Fibroblast of lung (primary cell): ENCODE results near the gene MKNK1. TPM values are rescaled to one million over a fixed set of nuclear protein-coding genes. Genes with fewer than 3 reads are reported as not detected.

ENCODE experiments used
- DNase-seq, 2 donors: peaks; one replicate each; pipeline versions ENCODE4 v3.0.0 to v3.0.0-alpha.2; 2010; ENCODE audit warnings: low read depth in 2 of 2
- H2AFZ ChIP-seq: 2 replicates; pipeline ENCODE4 v1.5.1; 2012; ENCODE audit warnings: low read length, control low read depth, inconsistent platforms
- H3K27ac ChIP-seq: 2 replicates; pipeline ENCODE4 v1.5.1; 2011; ENCODE audit warnings: low read length, control low read depth; ENCODE audit not compliant: insufficient read depth
- H3K27me3 ChIP-seq: 2 replicates; pipeline ENCODE4 v1.5.1; 2011; ENCODE audit warnings: mild to moderate bottlenecking, low read length; ENCODE audit not compliant: control insufficient read depth, insufficient read depth
- H3K36me3 ChIP-seq: 2 replicates; pipeline ENCODE4 v1.5.1; 2011; ENCODE audit warnings: low read length; ENCODE audit not compliant: control insufficient read depth, insufficient read depth
- H3K4me1 ChIP-seq: 2 replicates; pipeline ENCODE4 v1.5.1; 2011; ENCODE audit warnings: low read length; ENCODE audit not compliant: control insufficient read depth, insufficient read depth; ENCODE audit errors: extremely low read depth
- H3K4me2 ChIP-seq: 2 replicates; pipeline ENCODE4 v1.5.1; 2011; ENCODE audit warnings: low read length, control low read depth; ENCODE audit not compliant: insufficient read depth; ENCODE audit errors: extremely low read depth
- H3K4me3 ChIP-seq, 4 experiments: fragments of 200-600 bp in 1 of 4; sonication (generic) in 1 of 4; replicated peaks in 1 of 4; 2 replicates each; pipeline ENCODE4 v1.5.1; 2011 to 2016; ENCODE audit warnings: low read length in 4 of 4, low read depth in 3 of 4, mild to moderate bottlenecking in 3 of 4, control low read depth in 2 of 4, inconsistent platforms in 1 of 4, mixed read lengths in 1 of 4; ENCODE audit not compliant: insufficient read depth in 1 of 4; ENCODE audit errors: control extremely low read depth in 1 of 4
- H3K79me2 ChIP-seq: 2 replicates; pipeline ENCODE4 v1.5.1; 2012; ENCODE audit warnings: mild to moderate bottlenecking, low read length, inconsistent platforms; ENCODE audit not compliant: control insufficient read depth, insufficient read depth
- H3K9ac ChIP-seq: 2 replicates; pipeline ENCODE4 v1.5.1; 2011; ENCODE audit warnings: mild to moderate bottlenecking, low read length, control low read depth; ENCODE audit not compliant: insufficient read depth
- H3K9me3 ChIP-seq: 2 replicates; pipeline ENCODE4 v1.5.1; 2012; ENCODE audit warnings: low read depth, low read length; ENCODE audit not compliant: control insufficient read depth, insufficient read depth
- H4K20me1 ChIP-seq: 2 replicates; pipeline ENCODE4 v1.5.1; 2011; ENCODE audit warnings: low read length; ENCODE audit not compliant: control insufficient read depth, insufficient read depth; ENCODE audit errors: extremely low read depth
- EZH2 ChIP-seq: IDR thresholded peaks from 2 replicates; pipeline ENCODE4 v1.5.1; 2012; ENCODE audit warnings: low read length, control low read depth, mild to moderate bottlenecking; ENCODE audit errors: missing control alignments
- polyA plus RNA-seq, 2 donors: library from polyadenylated mRNA; depleted of rRNA in 1 of 2; stranded (reverse) in 1 of 2; unstranded in 1 of 2; fragments of >200 nt; gene quantifications; 2 replicates each; pipeline ENCODE4 v1.2.1, GENCODE V29; 2011 to 2012; ENCODE audit warnings: missing spikeins in 1 of 2
- total RNA-seq: library from RNA; depleted of rRNA; stranded (reverse); fragments of >200 nt; gene quantifications from 2 replicates; pipeline ENCODE4 v1.2.1, GENCODE V29; 2014
- TF ChIP-seq, protein P1 (sequence below), 2 donors: IDR thresholded peaks in 1 of 2; conservative IDR thresholded peaks in 1 of 2; 1 replicate in 1 of 2; 2 replicates in 1 of 2; pipeline ENCODE4 v1.5.1; 2011 to 2012; ENCODE audit warnings: low read length in 2 of 2, control low read depth in 1 of 2, inconsistent platforms in 1 of 2, low read depth in 1 of 2, mild to moderate bottlenecking in 1 of 2

MKNK1 gene
- total and polyA plus RNA-seq, 2 donors (not counting 1 experiment from before 2014, with no cell fraction given) = 22.3 to 33.1 TPM

DNA sequence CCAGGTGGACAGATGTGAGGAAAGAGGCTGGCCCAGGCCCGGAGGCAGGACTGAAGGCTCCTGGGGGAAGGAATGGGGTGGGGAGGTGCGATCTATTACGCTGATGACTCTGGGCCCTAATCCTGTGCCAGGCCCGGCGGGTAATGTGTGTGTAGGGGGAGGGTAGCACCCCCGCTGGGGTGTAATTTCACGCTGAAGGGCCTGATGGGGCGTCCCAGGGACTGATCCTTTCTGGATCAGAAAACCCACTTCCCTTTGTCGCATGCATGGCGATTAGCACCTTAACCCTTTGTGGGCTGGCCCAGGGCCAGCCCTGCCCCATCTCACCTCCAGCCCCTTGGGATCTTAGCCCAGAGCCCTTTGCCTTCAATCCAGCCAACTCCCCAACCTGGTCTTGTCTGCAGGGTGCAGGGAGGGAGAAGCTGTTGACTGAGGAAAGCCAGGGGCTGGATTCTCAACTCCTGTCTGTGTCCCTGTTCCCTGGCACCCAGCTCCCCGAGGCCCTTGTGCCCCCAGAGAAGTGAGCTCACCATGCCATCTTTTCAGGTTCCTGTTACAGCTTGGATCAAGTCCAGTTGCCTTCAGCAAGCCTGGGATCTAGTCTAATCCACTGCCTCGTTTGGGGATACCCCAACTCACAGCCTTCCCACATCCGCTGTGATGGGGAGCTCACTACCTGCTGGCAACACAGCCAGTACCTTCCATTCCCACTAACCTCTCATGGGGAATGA, 78.7 kb downstream of the MKNK1 start:
- H3K27ac ChIP-seq = no peak overlapping the region
- no peak for DNase-seq
- H3K9ac ChIP-seq = no peak overlapping the region
- H2AFZ ChIP-seq = no peak overlapping the region
- TF ChIP-seq, protein P1, sequence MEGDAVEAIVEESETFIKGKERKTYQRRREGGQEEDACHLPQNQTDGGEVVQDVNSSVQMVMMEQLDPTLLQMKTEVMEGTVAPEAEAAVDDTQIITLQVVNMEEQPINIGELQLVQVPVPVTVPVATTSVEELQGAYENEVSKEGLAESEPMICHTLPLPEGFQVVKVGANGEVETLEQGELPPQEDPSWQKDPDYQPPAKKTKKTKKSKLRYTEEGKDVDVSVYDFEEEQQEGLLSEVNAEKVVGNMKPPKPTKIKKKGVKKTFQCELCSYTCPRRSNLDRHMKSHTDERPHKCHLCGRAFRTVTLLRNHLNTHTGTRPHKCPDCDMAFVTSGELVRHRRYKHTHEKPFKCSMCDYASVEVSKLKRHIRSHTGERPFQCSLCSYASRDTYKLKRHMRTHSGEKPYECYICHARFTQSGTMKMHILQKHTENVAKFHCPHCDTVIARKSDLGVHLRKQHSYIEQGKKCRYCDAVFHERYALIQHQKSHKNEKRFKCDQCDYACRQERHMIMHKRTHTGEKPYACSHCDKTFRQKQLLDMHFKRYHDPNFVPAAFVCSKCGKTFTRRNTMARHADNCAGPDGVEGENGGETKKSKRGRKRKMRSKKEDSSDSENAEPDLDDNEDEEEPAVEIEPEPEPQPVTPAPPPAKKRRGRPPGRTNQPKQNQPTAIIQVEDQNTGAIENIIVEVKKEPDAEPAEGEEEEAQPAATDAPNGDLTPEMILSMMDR (conservative IDR thresholded peaks at IDR 0.05 in 1 of 2, IDR thresholded peaks at IDR 0.05 in 1 of 2; ENCODE audit: low read depth in 1 of 2, low read length in 2 of 2) = no peak
- no peak for TF ChIP-seq EZH2
- H3K27me3 ChIP-seq = peaks cover 29% of the 10 kb centered on the region
- no peaks in the 10 kb centered on the region for H4K20me1 ChIP-seq
- H3K9me3 ChIP-seq = no peaks in the 10 kb centered on the region
- no peak overlapping the region for H3K4me3 ChIP-seq
- no peak overlapping the region for H3K4me2 ChIP-seq
- H3K4me1 ChIP-seq = peaks cover 3% of the 10 kb centered on the region
- H3K36me3 ChIP-seq = no peaks in the 10 kb centered on the region
- no peaks in the 10 kb centered on the region for H3K79me2 ChIP-seq

DNA sequence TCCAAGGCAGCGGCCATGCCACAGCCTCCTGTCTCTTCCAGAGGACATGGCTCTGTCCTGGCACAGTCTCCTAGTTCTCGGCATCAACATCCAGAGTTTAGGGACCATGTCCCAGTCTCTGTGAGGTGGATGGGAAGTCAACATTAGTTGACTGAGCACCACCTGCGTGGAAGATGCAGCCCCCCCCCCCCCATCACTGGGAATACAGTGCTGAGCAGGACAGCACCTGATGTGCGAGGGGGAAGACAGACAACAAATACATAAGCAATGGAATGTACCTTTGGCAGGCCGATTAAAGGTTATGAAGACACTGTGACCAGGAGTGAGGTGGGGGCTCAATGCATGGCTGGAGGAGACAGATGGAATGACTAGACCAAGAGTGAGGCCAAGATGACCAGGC, 79.2 kb downstream of the MKNK1 start:
- no peak overlapping the region for H3K4me2 ChIP-seq
- no peak overlapping the region for H3K27ac ChIP-seq
- no peaks in the 10 kb centered on the region for H3K36me3 ChIP-seq
- DNase-seq = no peak
- H3K9ac ChIP-seq = no peak overlapping the region
- no peaks in the 10 kb centered on the region for H4K20me1 ChIP-seq
- H3K4me3 ChIP-seq = no peak overlapping the region
- H2AFZ ChIP-seq = no peak overlapping the region
- no peaks in the 10 kb centered on the region for H3K79me2 ChIP-seq
- H3K9me3 ChIP-seq = no peaks in the 10 kb centered on the region
- TF ChIP-seq, protein P1 (conservative IDR thresholded peaks at IDR 0.05 in 1 of 2, IDR thresholded peaks at IDR 0.05 in 1 of 2; ENCODE audit: low read depth in 1 of 2, low read length in 2 of 2) = no peak
- TF ChIP-seq EZH2 = no peak
- peaks cover 8% of the 10 kb centered on the region for H3K4me1 ChIP-seq
- H3K27me3 ChIP-seq = peaks cover 24% of the 10 kb centered on the region

DNA sequence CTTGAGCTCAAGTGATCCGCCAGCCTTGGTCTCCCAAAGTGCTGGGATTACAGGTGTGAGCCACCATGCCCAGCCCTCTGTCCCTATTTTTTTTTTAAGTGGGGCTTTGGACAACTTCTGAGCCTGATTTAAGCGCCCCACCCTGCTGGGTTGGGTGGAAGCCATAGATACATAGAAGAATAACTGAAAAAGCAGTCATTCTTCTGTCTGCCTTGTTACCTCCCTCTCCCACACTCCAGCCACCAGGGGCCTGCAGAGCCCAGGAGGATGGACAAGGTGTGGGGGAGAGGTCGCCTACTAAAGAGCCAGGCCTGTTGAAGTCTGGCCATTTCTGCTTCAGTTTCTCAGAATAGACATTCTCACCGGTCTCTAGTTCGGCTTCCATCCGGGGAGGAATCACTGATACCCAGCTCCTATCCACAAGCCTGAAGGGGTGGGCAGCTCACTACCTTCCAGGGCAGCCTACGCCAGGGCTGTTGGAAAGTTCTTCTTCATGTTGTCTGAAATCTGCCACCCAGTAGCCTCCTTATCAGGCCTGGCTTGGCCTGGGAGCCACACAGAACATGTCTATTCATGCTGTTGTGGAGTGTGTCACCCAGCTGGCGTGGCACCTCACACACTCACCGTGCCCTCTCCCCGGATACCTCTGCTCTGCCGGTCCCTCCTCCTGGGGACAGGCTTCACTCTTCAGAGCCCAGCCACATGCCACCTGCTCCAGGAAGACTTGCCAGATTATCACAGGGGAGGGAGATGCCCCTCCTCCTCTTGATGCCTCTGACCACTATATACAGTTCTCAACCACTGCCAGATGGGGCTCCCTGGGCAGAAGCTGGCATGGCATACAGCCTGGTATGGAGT, 80.3 kb downstream of the MKNK1 start:
- no peaks in the 10 kb centered on the region for H3K9me3 ChIP-seq
- peaks cover 20% of the 10 kb centered on the region for H3K27me3 ChIP-seq
- H3K27ac ChIP-seq = no peak overlapping the region
- no peaks in the 10 kb centered on the region for H4K20me1 ChIP-seq
- TF ChIP-seq, protein P1 (conservative IDR thresholded peaks at IDR 0.05 in 1 of 2, IDR thresholded peaks at IDR 0.05 in 1 of 2; ENCODE audit: low read depth in 1 of 2, low read length in 2 of 2) = no peak
- no peak for TF ChIP-seq EZH2
- no peaks in the 10 kb centered on the region for H3K79me2 ChIP-seq
- no peak overlapping the region for H2AFZ ChIP-seq
- H3K4me2 ChIP-seq = no peak overlapping the region
- peaks cover 8% of the 10 kb centered on the region for H3K4me1 ChIP-seq
- no peak overlapping the region for H3K9ac ChIP-seq
- DNase-seq = no peak
- H3K4me3 ChIP-seq = no peak overlapping the region
- H3K36me3 ChIP-seq = no peaks in the 10 kb centered on the region
